ENCODE data around the gene POMGNT2.

POMGNT2 gene

GRCh38 chr3:43105596-43106292 is at the start of gene POMGNT2:
Gene POMGNT2 (minus strand): TSS chr3:43106079. CDS start chr3:43081431, 24,648 bp downstream.
- DNase-seq (ENCODE audit: low spot score) = peak; percentile 90

GRCh38 chr3:43154980-43155379 is 49.1 kb upstream of the POMGNT2 start:
- no peak for DNase-seq (ENCODE audit: low spot score)

- no peak for DNase-seq (ENCODE audit: low spot score)
Observed at GRCh38 chr3:43153216-43154083, 47.6 kb upstream of the POMGNT2 start.

GRCh38 chr3:43152649-43153048 is 46.8 kb upstream of the POMGNT2 start:
- no peak for DNase-seq (ENCODE audit: low spot score)

- DNase-seq (ENCODE audit: low spot score) = no peak
Observed at GRCh38 chr3:43148033-43148432, 42.2 kb upstream of the POMGNT2 start.

- DNase-seq (ENCODE audit: low spot score) = no peak
Observed at GRCh38 chr3:43146599-43146998, 40.7 kb upstream of the POMGNT2 start.

- no peak for DNase-seq (ENCODE audit: low spot score)
Observed at GRCh38 chr3:43144761-43145490, 39.0 kb upstream of the POMGNT2 start.

- no peak for DNase-seq (ENCODE audit: low spot score)
Observed at GRCh38 chr3:43142472-43142871, 36.6 kb upstream of the POMGNT2 start.

GRCh38 chr3:43138488-43139231 is 32.8 kb upstream of the POMGNT2 start:
- no peak for DNase-seq (ENCODE audit: low spot score)

- DNase-seq (ENCODE audit: low spot score) = no peak
Observed at GRCh38 chr3:43132870-43133636, 27.2 kb upstream of the POMGNT2 start.

GRCh38 chr3:43132193-43132592 is 26.3 kb upstream of the POMGNT2 start:
- DNase-seq (ENCODE audit: low spot score) = no peak

- no peak for DNase-seq (ENCODE audit: low spot score)
Observed at GRCh38 chr3:43128464-43128863, 22.6 kb upstream of the POMGNT2 start.

GRCh38 chr3:43126536-43126935 is 20.7 kb upstream of the POMGNT2 start:
- no peak for DNase-seq (ENCODE audit: low spot score)

- no peak for DNase-seq (ENCODE audit: low spot score)
Observed at GRCh38 chr3:43123895-43124294, 18.0 kb upstream of the POMGNT2 start.

- DNase-seq (ENCODE audit: low spot score) = no peak
Observed at GRCh38 chr3:43120937-43121336, 15.1 kb upstream of the POMGNT2 start.

GRCh38 chr3:43117257-43117656 is 11.4 kb upstream of the POMGNT2 start:
- DNase-seq (ENCODE audit: low spot score) = no peak

GRCh38 chr3:43113671-43114070 is 7.8 kb upstream of the POMGNT2 start:
- no peak for DNase-seq (ENCODE audit: low spot score)

GRCh38 chr3:43106293-43106628 is 382 bp upstream of the POMGNT2 start:
- no peak for DNase-seq (ENCODE audit: low spot score)

- peak; percentile 3 for DNase-seq (ENCODE audit: low spot score)
Observed at GRCh38 chr3:43104660-43105595, 951 bp downstream of the POMGNT2 start.

GRCh38 chr3:43104039-43104438 is 1.8 kb downstream of the POMGNT2 start:
- DNase-seq (ENCODE audit: low spot score) = no peak

Measured in CD4-positive, alpha-beta T cell treated with Interleukin-15 for 4 hours (primary cell).